Testis (tissue), 2 donors: ENCODE measurements around the gene FCRL5.

Source experiments
- POLR2A ChIP-seq: fragments of 450-650 bp; IDR thresholded peaks from one replicate; pipeline ENCODE4 v1.6.1; 2017; ENCODE audit warnings: antibody characterized with exemption, mild to moderate bottlenecking, moderate library complexity
- TF ChIP-seq, protein P1 (sequence below), 3 experiments: fragments of 450-650 bp in 2 of 3; fragments of 200-600 bp in 1 of 3; sonication (generic) in 1 of 3; IDR thresholded peaks; one replicate each; pipeline ENCODE4 v1.5.1; 2016 to 2019; ENCODE audit warnings: antibody characterized with exemption in 3 of 3, mild to moderate bottlenecking in 2 of 3, moderate library complexity in 1 of 3

DNA sequence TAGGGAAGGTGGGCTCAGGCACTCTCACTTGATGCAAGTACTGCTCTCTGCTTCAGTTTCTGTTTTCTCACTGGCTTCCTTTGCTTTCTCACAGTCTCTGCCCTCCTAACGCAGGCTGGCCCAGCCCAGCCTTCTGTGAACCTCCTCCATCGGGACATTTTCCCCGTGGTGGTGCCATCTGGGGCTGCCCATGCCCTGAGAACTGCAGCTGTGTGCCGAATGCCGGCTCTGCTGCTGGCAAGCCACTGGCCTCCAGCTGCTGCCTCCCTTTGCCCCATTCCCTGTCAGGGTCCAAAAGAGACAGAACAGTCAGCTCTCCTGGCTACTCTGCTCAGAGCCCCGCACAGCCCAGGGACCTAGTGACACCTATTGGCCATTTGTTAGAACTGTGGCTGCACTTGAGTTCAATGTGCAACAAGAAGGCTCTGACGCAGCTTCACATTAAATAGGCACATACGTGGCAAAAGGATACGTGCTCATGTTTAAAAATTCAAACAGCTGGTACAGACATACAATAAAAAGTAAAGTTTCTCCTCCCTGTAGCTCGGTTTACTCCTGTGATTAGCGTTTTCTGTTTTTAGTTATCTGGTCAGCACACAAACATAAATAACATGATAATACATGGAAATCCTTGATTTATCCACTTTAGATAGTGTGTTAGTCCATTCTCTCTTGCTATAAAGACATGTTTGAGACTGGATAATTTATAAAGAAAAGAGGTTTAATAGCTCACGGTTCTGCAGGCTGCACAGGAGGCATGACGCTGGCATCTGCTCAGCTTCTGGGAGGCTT is 46.6 kb downstream of the FCRL5 start:
- TF ChIP-seq, protein P1, sequence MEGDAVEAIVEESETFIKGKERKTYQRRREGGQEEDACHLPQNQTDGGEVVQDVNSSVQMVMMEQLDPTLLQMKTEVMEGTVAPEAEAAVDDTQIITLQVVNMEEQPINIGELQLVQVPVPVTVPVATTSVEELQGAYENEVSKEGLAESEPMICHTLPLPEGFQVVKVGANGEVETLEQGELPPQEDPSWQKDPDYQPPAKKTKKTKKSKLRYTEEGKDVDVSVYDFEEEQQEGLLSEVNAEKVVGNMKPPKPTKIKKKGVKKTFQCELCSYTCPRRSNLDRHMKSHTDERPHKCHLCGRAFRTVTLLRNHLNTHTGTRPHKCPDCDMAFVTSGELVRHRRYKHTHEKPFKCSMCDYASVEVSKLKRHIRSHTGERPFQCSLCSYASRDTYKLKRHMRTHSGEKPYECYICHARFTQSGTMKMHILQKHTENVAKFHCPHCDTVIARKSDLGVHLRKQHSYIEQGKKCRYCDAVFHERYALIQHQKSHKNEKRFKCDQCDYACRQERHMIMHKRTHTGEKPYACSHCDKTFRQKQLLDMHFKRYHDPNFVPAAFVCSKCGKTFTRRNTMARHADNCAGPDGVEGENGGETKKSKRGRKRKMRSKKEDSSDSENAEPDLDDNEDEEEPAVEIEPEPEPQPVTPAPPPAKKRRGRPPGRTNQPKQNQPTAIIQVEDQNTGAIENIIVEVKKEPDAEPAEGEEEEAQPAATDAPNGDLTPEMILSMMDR (IDR thresholded peaks at IDR 0.05) = peak in 2 of 3 experiments; percentile 29 to 48
- TF ChIP-seq POLR2A = no peak
